Ascending aorta (tissue), 2 donors: ENCODE data around the gene EPB41. TPM values are rescaled to one million over a fixed set of nuclear protein-coding genes. Genes with fewer than 3 reads are reported as not detected.

Experiments used
- DNase-seq, 2 donors: peaks; one replicate each; pipeline ENCODE4 v3.0.0-alpha.2; 2019; ENCODE audit warnings: low spot score in 2 of 2
- H3K27ac ChIP-seq, 2 donors: fragments of 200-600 bp; sonication (generic); one replicate each; pipeline ENCODE4 v1.5.1; 2016 to 2017; ENCODE audit warnings: mild to moderate bottlenecking in 1 of 2
- H3K27me3 ChIP-seq: fragments of 200-600 bp; sonication (generic); one replicate; pipeline ENCODE4 v1.5.1; 2017
- H3K36me3 ChIP-seq, 2 donors: fragments of 200-600 bp; sonication (generic); one replicate each; pipeline ENCODE4 v1.5.1; 2016
- H3K4me1 ChIP-seq, 2 donors: fragments of 200-600 bp; sonication (generic); one replicate each; pipeline ENCODE4 v1.5.1; 2016 to 2017; ENCODE audit warnings: mild to moderate bottlenecking in 1 of 2
- H3K4me3 ChIP-seq, 2 donors: fragments of 200-600 bp; sonication (generic); one replicate each; pipeline ENCODE4 v1.5.1; 2016 to 2017; ENCODE audit warnings: mild to moderate bottlenecking in 1 of 2
- H3K9me3 ChIP-seq, 2 donors: fragments of 200-600 bp; sonication (generic); one replicate each; pipeline ENCODE4 v1.5.1; 2016
- intact Hi-C: fragments of 100-400 bp; cut with DNase I; formaldehyde crosslinking; loops from one replicate; pipeline ENCODE4 v1.15.1; 2023
- total RNA-seq: library from RNA; depleted of rRNA; stranded (reverse); fragments of >200 nt; gene quantifications from one replicate; pipeline ENCODE4 v1.1.0, GENCODE V29; 2016
- TF ChIP-seq, protein P1 (sequence below), 3 experiments: fragments of 200-600 bp in 2 of 3; fragments of 450-650 bp in 1 of 3; sonication (generic) in 2 of 3; IDR thresholded peaks; one replicate each; pipeline ENCODE4 v1.5.1; 2016 to 2019; ENCODE audit warnings: antibody characterized with exemption in 3 of 3, mild to moderate bottlenecking in 1 of 3, moderate library complexity in 1 of 3

EPB41 gene
- total RNA-seq, 1 donor from 2014 or later, result 47.6 TPM

DNA sequence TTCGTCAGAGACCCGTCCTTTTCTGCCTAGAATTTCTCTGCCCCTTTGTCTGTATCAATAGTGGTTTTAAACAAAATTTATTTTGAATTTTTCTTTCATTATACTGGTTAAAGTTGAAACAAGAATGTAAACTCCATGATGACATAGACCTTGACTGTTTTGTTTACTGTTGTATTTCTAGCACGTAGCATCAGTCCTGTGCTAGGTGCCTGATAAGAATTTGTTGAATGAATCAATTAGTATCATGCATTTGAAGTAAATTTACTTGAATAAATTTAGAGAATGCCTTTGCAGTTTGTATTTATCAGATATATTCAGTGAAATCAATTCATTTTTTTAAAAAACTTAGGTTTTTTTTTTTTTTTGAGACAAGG is 69.9 kb downstream of the EPB41 start:
- intact Hi-C loops, result no loop called here
- Histone ChIP-seq H3K4me1 (no peaks in the 10 kb centered on the region), H3K4me3 (no peak overlapping the region), H3K27me3 (no peaks in the 10 kb centered on the region), H3K9me3 (no peaks in the 10 kb centered on the region), H3K27ac (no peak overlapping the region), H3K36me3 (peaks cover 0 to 6% of the 10 kb centered on the region in 2 donors)
- no peak for DNase-seq
- TF ChIP-seq, protein P1, sequence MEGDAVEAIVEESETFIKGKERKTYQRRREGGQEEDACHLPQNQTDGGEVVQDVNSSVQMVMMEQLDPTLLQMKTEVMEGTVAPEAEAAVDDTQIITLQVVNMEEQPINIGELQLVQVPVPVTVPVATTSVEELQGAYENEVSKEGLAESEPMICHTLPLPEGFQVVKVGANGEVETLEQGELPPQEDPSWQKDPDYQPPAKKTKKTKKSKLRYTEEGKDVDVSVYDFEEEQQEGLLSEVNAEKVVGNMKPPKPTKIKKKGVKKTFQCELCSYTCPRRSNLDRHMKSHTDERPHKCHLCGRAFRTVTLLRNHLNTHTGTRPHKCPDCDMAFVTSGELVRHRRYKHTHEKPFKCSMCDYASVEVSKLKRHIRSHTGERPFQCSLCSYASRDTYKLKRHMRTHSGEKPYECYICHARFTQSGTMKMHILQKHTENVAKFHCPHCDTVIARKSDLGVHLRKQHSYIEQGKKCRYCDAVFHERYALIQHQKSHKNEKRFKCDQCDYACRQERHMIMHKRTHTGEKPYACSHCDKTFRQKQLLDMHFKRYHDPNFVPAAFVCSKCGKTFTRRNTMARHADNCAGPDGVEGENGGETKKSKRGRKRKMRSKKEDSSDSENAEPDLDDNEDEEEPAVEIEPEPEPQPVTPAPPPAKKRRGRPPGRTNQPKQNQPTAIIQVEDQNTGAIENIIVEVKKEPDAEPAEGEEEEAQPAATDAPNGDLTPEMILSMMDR (IDR thresholded peaks at IDR 0.05), result no peak

DNA sequence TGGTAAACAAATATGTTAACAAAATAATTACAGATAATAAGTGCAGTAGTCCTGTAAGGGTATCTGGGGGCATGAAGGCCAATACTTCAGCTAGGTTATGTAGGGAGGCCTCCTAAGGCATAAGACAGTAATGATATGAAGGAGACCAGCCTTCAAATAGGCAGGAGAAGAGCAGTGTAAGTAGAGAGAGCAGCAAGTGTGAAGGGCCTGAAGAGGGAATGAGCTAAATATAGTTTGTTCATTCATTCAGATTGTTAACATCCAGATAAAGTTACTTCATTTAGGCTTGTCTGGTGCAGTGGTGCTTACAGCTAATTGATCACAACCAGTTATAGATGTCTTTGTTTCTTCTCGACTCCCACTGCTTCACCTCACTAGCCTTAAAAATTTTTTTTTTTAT is 71.1 kb downstream of the EPB41 start:
- TF ChIP-seq, protein P1 (IDR thresholded peaks at IDR 0.05), result no peak
- Histone ChIP-seq H3K36me3 (peaks cover 0 to 6% of the 10 kb centered on the region in 2 donors), H3K4me3 (no peak overlapping the region), H3K9me3 (no peaks in the 10 kb centered on the region), H3K4me1 (no peaks in the 10 kb centered on the region), H3K27me3 (no peaks in the 10 kb centered on the region), H3K27ac (no peak overlapping the region)
- DNase-seq, result no peak
- intact Hi-C loops, result no loop called here

DNA sequence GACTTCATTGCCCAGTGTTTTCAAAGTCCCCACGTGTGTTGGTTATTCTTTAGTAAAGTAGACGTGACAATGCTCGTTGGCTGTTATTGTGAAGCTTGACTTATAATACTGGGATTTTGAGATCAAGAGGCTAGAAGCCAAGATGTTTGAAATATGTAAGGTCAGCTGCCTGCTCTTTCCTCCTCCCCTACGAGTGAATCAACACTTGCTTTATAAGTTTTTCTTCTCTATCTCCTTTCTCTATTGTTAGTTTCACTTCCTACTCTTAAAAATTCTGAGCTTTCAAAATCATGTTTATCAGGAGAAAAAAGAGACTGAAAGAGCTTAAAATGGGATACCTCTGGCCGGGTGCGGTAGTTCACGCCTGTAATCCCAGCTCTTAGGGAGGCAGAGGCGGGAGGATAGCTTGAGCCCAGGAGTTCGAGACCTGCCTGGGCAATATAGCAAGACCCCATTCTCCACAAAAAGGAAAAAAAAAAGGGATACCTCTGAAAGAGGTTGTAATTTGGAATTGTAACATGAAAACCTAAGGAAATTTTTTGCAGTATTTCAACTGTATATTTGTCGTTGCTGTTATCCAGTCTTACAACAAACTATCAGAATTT is 72.0 kb downstream of the EPB41 start:
- TF ChIP-seq, protein P1 (IDR thresholded peaks at IDR 0.05), result no peak
- no peaks in the 10 kb centered on the region for H3K27me3 ChIP-seq
- no peak overlapping the region for H3K27ac ChIP-seq
- H3K4me1 ChIP-seq, result no peaks in the 10 kb centered on the region
- DNase-seq, result no peak
- no peak overlapping the region for H3K4me3 ChIP-seq
- intact Hi-C loops, result no loop called here
- H3K9me3 ChIP-seq, result no peaks in the 10 kb centered on the region
- peaks cover 0 to 6% of the 10 kb centered on the region in 2 donors for H3K36me3 ChIP-seq

DNA sequence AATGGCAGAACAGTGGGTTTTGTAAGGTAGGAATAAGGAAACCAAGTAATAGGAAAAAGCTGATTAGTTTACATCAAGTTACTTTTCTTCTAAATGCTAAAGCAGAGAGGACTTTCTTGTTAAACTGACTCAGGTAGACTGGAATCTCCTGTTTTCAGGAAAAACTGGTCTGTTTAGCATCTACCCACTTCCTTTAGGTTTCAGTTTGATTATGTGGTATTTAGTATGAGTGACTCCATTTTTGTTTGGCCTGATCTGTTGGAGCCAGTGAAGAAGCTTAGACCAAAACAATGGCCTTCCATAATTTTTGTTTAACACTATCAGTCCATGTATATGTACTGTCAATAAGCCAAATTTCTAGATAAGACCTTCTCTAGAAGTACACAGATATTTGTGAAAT is 88.4 kb downstream of the EPB41 start:
- Histone ChIP-seq H3K4me3 (no peak overlapping the region), H3K4me1 (no peaks in the 10 kb centered on the region), H3K36me3 (no peaks in the 10 kb centered on the region), H3K9me3 (no peaks in the 10 kb centered on the region), H3K27ac (no peak overlapping the region), H3K27me3 (no peaks in the 10 kb centered on the region)
- no peak for DNase-seq
- intact Hi-C loops, result no loop called here
- TF ChIP-seq, protein P1 (IDR thresholded peaks at IDR 0.05), result no peak

DNA sequence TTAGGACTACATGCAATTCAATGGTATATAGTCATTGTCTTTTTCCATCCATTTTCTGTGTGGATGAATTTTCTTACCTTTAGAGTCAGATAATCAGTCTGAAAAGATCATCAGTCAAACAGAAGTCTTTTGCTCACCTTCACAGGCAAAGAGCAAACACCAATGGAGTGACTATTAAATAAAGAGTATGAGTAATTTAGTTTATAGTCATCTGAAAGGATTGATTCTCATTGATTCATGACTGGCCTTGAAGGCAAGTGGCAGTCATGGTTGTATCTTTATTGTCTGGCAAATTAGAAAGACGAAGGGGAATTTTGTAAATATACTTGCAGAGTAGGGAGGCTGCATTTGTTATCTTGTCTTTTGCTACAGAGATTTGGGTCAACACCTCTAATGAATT is 89.9 kb downstream of the EPB41 start:
- Histone ChIP-seq H3K4me3 (no peak overlapping the region), H3K4me1 (no peaks in the 10 kb centered on the region), H3K9me3 (no peaks in the 10 kb centered on the region), H3K36me3 (no peaks in the 10 kb centered on the region), H3K27me3 (no peaks in the 10 kb centered on the region), H3K27ac (no peak overlapping the region)
- intact Hi-C loops, result no loop called here
- DNase-seq, result no peak
- TF ChIP-seq, protein P1 (IDR thresholded peaks at IDR 0.05), result no peak

DNA sequence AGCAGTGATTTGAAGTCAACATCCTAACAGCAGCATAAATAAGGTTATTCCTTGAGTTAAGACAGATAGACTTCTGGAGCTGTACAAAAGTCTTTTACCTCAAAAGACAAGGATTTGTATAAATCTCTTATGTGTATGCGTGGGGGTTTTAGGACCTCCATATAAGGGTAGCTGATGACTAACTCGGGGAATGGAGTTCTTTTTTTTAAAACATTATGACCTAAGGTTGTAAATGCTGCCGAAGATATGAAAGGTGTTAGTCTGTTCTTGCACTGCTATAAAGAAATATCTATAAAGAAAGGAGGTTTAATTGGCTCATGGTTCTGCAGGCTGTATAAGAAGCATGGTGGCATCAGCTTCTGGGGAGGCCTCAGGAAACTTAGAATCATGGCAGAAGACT is 90.4 kb downstream of the EPB41 start:
- intact Hi-C loops, result no loop called here
- Histone ChIP-seq H3K9me3 (no peaks in the 10 kb centered on the region), H3K4me1 (no peaks in the 10 kb centered on the region), H3K27me3 (no peaks in the 10 kb centered on the region), H3K27ac (no peak overlapping the region), H3K36me3 (no peaks in the 10 kb centered on the region), H3K4me3 (no peak overlapping the region)
- no peak for DNase-seq
- TF ChIP-seq, protein P1 (IDR thresholded peaks at IDR 0.05), result no peak
